Measurements from ENCODE around the gene ELK1. TPM values are rescaled to one million over a fixed set of nuclear protein-coding genes. Genes with fewer than 3 reads are reported as not detected.

The ELK1 gene
- total RNA-seq, 1 experiment from 2014 or later = 43.9 TPM

GRCh38 chrX:47614618-47615017 is 35.7 kb downstream of the ELK1 start:
- no peak overlapping the region for H3K27ac Mint-ChIP-seq (ENCODE audit: unreplicated experiment)
- H3K27me3 Mint-ChIP-seq (ENCODE audit: unreplicated experiment) = peaks cover 46% of the 10 kb centered on the region
- no TSS peak for BruUV-seq (replicated peaks)

GRCh38 chrX:47613082-47613481 is 37.3 kb downstream of the ELK1 start:
- Mint-ChIP-seq H3K36me3 (ENCODE audit: insufficient read depth, unreplicated experiment) (no peaks in the 10 kb centered on the region), H3K4me1 (ENCODE audit: low read depth, unreplicated experiment) (no peaks in the 10 kb centered on the region), H3K27ac (ENCODE audit: unreplicated experiment) (no peak overlapping the region), H3K4me3 (ENCODE audit: low read depth, unreplicated experiment) (no peak overlapping the region), H3K9me3 (ENCODE audit: low read depth, unreplicated experiment) (peaks cover 3% of the 10 kb centered on the region), H3K27me3 (ENCODE audit: unreplicated experiment) (peaks cover 52% of the 10 kb centered on the region)
- intact Hi-C loops (cut with micrococcal nuclease; ENCODE audit: unreplicated experiment) = no loop called here
- TF ChIP-seq CTCF (IDR thresholded peaks at IDR 0.05; ENCODE audit: unreplicated experiment) = no peak
- CTCF ChIA-PET = interaction anchor here (1.1 kb wide), 1 partner anchor 37 kb away, joined by 3 read pairs; the partner anchor contains the start of gene ELK1
- BruUV-seq (replicated peaks) = no TSS peak
- DNase-seq = no peak

More at GRCh38 chrX:47614618-47615017, 35.7 kb downstream of the ELK1 start:
- CTCF ChIA-PET = no interaction called here
- TF ChIP-seq CTCF (IDR thresholded peaks at IDR 0.05; ENCODE audit: unreplicated experiment) = no peak
- no peaks in the 10 kb centered on the region for H3K4me1 Mint-ChIP-seq (ENCODE audit: low read depth, unreplicated experiment)
- intact Hi-C loops (cut with micrococcal nuclease; ENCODE audit: unreplicated experiment) = no loop called here
- no peak for DNase-seq
- H3K4me3 Mint-ChIP-seq (ENCODE audit: low read depth, unreplicated experiment) = no peak overlapping the region
- H3K36me3 Mint-ChIP-seq (ENCODE audit: insufficient read depth, unreplicated experiment) = peaks cover 9% of the 10 kb centered on the region
- H3K9me3 Mint-ChIP-seq (ENCODE audit: low read depth, unreplicated experiment) = peaks cover 3% of the 10 kb centered on the region

- Mint-ChIP-seq H3K4me3 (ENCODE audit: low read depth, unreplicated experiment) (no peak overlapping the region), H3K27me3 (ENCODE audit: unreplicated experiment) (peaks cover 52% of the 10 kb centered on the region), H3K9me3 (ENCODE audit: low read depth, unreplicated experiment) (peaks cover 3% of the 10 kb centered on the region), H3K4me1 (ENCODE audit: low read depth, unreplicated experiment) (no peaks in the 10 kb centered on the region), H3K27ac (ENCODE audit: unreplicated experiment) (no peak overlapping the region), H3K36me3 (ENCODE audit: insufficient read depth, unreplicated experiment) (no peaks in the 10 kb centered on the region)
- no TSS peak for BruUV-seq (replicated peaks)
- no peak for DNase-seq
- CTCF ChIA-PET = no interaction called here
- intact Hi-C loops (cut with micrococcal nuclease; ENCODE audit: unreplicated experiment) = no loop called here
- TF ChIP-seq CTCF (IDR thresholded peaks at IDR 0.05; ENCODE audit: unreplicated experiment) = no peak
These were observed 37.9 kb downstream of the ELK1 start for GRCh38 chrX:47612418-47612817.

GRCh38 chrX:47611926-47612325 is 38.4 kb downstream of the ELK1 start:
- peaks cover 3% of the 10 kb centered on the region for H3K9me3 Mint-ChIP-seq (ENCODE audit: low read depth, unreplicated experiment)
- H3K4me3 Mint-ChIP-seq (ENCODE audit: low read depth, unreplicated experiment) = no peak overlapping the region
- H3K27me3 Mint-ChIP-seq (ENCODE audit: unreplicated experiment) = peaks cover 48% of the 10 kb centered on the region
- intact Hi-C loops (cut with micrococcal nuclease; ENCODE audit: unreplicated experiment) = no loop called here
- CTCF ChIA-PET = no interaction called here
- BruUV-seq (replicated peaks) = no TSS peak
- TF ChIP-seq CTCF (IDR thresholded peaks at IDR 0.05; ENCODE audit: unreplicated experiment) = no peak
- no peaks in the 10 kb centered on the region for H3K36me3 Mint-ChIP-seq (ENCODE audit: insufficient read depth, unreplicated experiment)
- H3K27ac Mint-ChIP-seq (ENCODE audit: unreplicated experiment) = no peak overlapping the region
- no peak for DNase-seq
- no peaks in the 10 kb centered on the region for H3K4me1 Mint-ChIP-seq (ENCODE audit: low read depth, unreplicated experiment)

Data from Calu3 (cell line).